KMS-11 (cell line): ENCODE measurements around the gene AQP1.

Experiments
- H2AFZ ChIP-seq: fragments of 200-600 bp; sonication (generic); 2 replicates; pipeline ENCODE4 v1.6.1; 2016; ENCODE audit warnings: antibody characterized with exemption, mixed run types, low read depth
- H3K27ac ChIP-seq: fragments of 200-600 bp; sonication (generic); 2 replicates; pipeline ENCODE4 v1.6.1; 2016; ENCODE audit warnings: mild to moderate bottlenecking, mixed run types
- H3K27me3 ChIP-seq: fragments of 200-600 bp; sonication (generic); 2 replicates; pipeline ENCODE4 v1.6.1; 2017; ENCODE audit warnings: mild to moderate bottlenecking, low read depth, mixed run types, moderate library complexity; ENCODE audit not compliant: insufficient read depth
- H3K36me3 ChIP-seq: fragments of 200-600 bp; sonication (generic); 2 replicates; pipeline ENCODE4 v1.6.1; 2017; ENCODE audit warnings: mild to moderate bottlenecking, mixed run types; ENCODE audit not compliant: insufficient read depth
- H3K4me1 ChIP-seq: fragments of 200-600 bp; sonication (generic); 2 replicates; pipeline ENCODE4 v1.6.1; 2016; ENCODE audit warnings: mild to moderate bottlenecking, low read depth, mixed run types; ENCODE audit not compliant: poor library complexity, severe bottlenecking
- H3K4me2 ChIP-seq: fragments of 200-600 bp; sonication (generic); 2 replicates; pipeline ENCODE4 v1.7.0; 2016; ENCODE audit warnings: mild to moderate bottlenecking, mixed run types
- H3K4me3 ChIP-seq: fragments of 200-600 bp; sonication (generic); IDR thresholded peaks from 2 replicates; pipeline ENCODE4 v1.6.1; 2017; ENCODE audit warnings: low read depth, low read length, mixed read lengths; ENCODE audit not compliant: insufficient read depth
- H3K79me2 ChIP-seq: fragments of 200-600 bp; sonication (generic); 2 replicates; pipeline ENCODE4 v1.6.1; 2016; ENCODE audit warnings: low read depth, mixed run types; ENCODE audit not compliant: insufficient read depth
- H3K9ac ChIP-seq: fragments of 200-600 bp; sonication (generic); 2 replicates; pipeline ENCODE4 v1.6.1; 2016; ENCODE audit warnings: mild to moderate bottlenecking, mixed run types
- H4K20me1 ChIP-seq: fragments of 200-600 bp; sonication (generic); 2 replicates; pipeline ENCODE4 v1.6.1; 2016; ENCODE audit warnings: mild to moderate bottlenecking, mixed run types; ENCODE audit not compliant: insufficient read depth
- CTCF ChIP-seq: fragments of 200-600 bp; sonication (generic); conservative IDR thresholded peaks from 2 replicates; pipeline ENCODE4 v1.6.1; 2017; ENCODE audit warnings: low read depth, mild to moderate bottlenecking, antibody characterized with exemption, low read length, moderate library complexity, mixed read lengths

AQP1 gene

GRCh38 chr7:30921540-30922401 is 10.1 kb downstream of the AQP1 start:
- no peak for TF ChIP-seq CTCF
- H3K9ac ChIP-seq, result no peak overlapping the region

GRCh38 chr7:30922596-30922995 is 10.9 kb downstream of the AQP1 start:
- no peak overlapping the region for H2AFZ ChIP-seq
- H3K27me3 ChIP-seq, result no peaks in the 10 kb centered on the region
- H3K4me3 ChIP-seq, result no peak overlapping the region
- H3K27ac ChIP-seq, result no peak overlapping the region
- no peak for TF ChIP-seq CTCF
- H3K4me2 ChIP-seq, result no peak overlapping the region
- H3K79me2 ChIP-seq, result no peaks in the 10 kb centered on the region
- H4K20me1 ChIP-seq, result no peaks in the 10 kb centered on the region
- no peak overlapping the region for H3K9ac ChIP-seq
- no peaks in the 10 kb centered on the region for H3K36me3 ChIP-seq
- no peaks in the 10 kb centered on the region for H3K4me1 ChIP-seq

More at GRCh38 chr7:30921540-30922401, 10.1 kb downstream of the AQP1 start:
- Histone ChIP-seq H3K4me2 (no peak overlapping the region), H3K79me2 (no peaks in the 10 kb centered on the region), H2AFZ (no peak overlapping the region), H3K4me3 (no peak overlapping the region), H3K36me3 (no peaks in the 10 kb centered on the region), H4K20me1 (no peaks in the 10 kb centered on the region), H3K4me1 (no peaks in the 10 kb centered on the region), H3K27me3 (no peaks in the 10 kb centered on the region), H3K27ac (no peak overlapping the region)

- Histone ChIP-seq H3K27me3 (no peaks in the 10 kb centered on the region), H3K27ac (no peak overlapping the region), H3K9ac (no peak overlapping the region), H3K4me1 (no peaks in the 10 kb centered on the region), H4K20me1 (no peaks in the 10 kb centered on the region), H3K36me3 (no peaks in the 10 kb centered on the region), H3K4me3 (no peak overlapping the region), H3K4me2 (no peak overlapping the region), H2AFZ (no peak overlapping the region), H3K79me2 (no peaks in the 10 kb centered on the region)
- no peak for TF ChIP-seq CTCF
Observed at GRCh38 chr7:30923009-30923773, 11.5 kb downstream of the AQP1 start.

- no peaks in the 10 kb centered on the region for H3K36me3 ChIP-seq
- no peaks in the 10 kb centered on the region for H3K4me1 ChIP-seq
- H4K20me1 ChIP-seq, result no peaks in the 10 kb centered on the region
- H3K27me3 ChIP-seq, result no peaks in the 10 kb centered on the region
- H3K4me2 ChIP-seq, result no peak overlapping the region
- H3K4me3 ChIP-seq, result no peak overlapping the region
- no peak for TF ChIP-seq CTCF
- no peak overlapping the region for H3K9ac ChIP-seq
- no peak overlapping the region for H3K27ac ChIP-seq
- H3K79me2 ChIP-seq, result no peaks in the 10 kb centered on the region
- no peak overlapping the region for H2AFZ ChIP-seq
Observed at GRCh38 chr7:30923774-30924413, 12.2 kb downstream of the AQP1 start.
